HG03460 (cell line): Measurements from ENCODE around the gene C1QC.
"Not testable (repeated sequence)": the region's sequence is repeated elsewhere in the genome, so short reads cannot be mapped to it uniquely, and the experiment has no call there.

Experiments used
- ATAC-seq: cut with Tn5 transposase; IDR thresholded peaks from one replicate; pipeline ENCODE4 v1.9.1; 2021; ENCODE audit not compliant: unreplicated experiment

The C1QC gene

DNA sequence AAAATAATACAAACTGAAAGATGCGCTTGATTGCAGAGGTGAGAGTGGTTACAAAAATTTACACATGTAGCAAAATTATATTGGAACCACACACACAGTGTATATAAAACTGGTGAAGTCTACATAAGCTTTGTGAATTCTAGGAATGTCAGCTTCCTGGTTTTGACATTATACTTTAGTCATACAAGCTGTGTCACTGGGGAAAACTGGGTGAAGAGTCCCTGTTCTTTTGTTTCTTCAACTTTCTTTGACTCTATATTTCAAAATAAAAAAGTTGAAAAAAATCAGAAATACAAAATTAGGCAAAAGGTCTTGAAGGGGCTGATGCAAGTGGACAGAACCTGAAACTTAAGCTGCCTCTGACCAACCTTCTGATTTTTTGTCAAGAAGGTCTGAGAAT is 3.0 kb downstream of the C1QC start:
- ATAC-seq, result no peak

DNA sequence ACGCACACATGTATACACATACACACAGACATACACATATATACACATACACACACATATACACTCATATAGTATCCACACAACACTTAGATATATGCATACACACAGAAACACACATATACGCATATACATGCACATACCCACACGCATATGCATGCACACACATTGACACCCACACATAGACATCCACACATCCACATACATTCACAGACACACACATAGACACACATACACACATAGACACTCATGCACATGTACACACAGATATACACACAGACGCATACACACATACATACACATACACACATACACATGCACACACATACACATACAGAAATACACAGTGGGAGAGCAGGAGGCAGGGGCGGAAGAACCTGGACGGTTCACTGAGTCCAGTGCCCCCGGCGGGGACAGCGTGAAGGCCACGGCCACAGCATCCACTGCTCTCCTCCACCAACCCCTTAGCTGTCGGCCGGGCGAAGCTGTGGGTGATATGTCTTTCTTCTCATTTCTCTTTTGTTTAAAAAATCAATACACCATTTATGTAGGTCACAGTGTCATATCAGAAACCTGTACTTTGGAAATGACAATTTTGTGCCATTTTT is 6.8 kb downstream of the C1QC start:
- no peak for ATAC-seq

DNA sequence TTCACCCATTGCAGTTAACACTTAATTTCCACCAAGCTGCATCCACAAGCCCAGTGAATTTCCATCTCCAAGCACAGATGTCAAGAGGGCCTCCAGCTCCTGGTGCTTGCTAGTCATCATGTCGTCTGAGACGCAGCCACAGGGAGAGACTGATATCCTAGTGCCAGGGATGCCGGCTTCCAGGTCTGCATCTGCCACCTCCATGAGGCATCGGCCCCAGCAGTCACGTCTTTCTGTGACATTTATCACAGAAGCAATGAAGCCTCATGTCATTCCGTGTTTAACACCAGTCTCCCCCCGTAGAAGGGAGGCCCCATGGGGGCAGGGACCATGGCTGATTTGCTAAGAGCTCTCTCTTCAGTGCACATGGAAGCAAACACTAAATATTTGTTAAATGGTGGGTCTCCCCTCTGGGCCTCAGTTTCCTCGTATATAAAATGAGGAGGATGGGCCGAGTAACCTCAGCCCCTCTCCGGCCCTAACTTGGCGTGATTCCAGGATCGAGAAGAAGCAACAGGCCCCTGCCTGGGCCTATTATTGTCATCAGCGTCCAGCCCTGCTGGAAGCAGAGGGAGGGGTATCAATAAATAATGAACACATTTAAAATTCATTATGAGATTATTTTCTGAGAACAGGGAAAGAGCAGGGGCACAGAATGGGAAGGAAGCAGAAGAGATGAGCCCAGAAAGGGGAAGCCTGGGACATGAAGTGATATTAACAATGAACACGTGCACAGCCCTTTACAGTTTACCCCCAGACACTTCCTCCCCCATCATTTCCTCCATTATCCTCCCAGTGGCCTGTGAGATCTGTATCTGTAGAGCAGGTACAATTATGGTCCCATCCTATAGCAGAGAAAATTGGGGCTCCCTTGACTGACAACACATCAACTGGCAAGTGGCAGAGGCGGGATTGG is 8.8 kb downstream of the C1QC start:
- ATAC-seq, result no peak

DNA sequence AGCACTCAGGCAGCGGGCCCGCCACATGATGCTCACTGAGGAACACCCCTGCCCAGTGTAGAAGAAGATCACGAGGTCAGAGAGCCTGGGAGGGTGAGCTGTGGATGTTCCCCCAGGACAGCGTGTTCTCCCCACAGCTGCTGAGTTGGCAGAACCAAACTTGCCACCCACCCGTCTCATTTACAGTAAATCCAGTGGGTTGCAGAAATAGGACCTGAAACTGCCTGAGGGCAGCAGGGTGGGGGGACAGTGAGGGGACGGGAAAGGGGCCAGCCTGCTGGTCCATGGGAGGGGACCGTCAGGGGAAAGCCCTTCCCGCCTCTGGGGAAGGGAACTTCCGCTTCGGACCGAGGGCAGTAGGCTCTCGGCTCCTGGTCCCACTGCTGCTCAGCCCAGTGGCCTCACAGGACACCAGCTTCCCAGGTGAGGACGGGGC is 9.5 kb downstream of the C1QC start, which contains the start of gene C1QB:
Gene C1QB, plus strand, starts transcription at position 356 of the 436 bp plus-strand sequence. CDS start 6,227 bp downstream, outside the sequence.
- ATAC-seq, result no peak

DNA sequence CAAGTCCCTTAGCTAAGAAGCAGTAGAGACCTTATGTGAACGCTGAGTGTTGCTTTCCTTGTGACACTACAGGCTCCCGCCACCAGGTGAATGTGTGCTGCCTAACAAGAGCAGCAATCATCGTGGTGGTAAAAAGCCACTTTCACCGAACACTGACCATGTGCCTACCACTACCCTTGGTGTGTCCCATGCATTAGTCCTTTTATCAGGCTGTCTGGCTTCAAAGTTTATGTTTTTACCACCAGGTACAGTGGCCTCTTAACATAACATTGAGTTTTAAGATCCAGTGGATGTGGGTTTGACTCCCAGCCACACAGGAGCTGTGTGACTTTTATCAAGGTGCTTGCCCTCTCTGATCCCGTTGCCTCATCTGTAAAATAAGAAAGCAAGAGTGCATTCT is 11.3 kb downstream of the C1QC start:
- ATAC-seq, result no peak

DNA sequence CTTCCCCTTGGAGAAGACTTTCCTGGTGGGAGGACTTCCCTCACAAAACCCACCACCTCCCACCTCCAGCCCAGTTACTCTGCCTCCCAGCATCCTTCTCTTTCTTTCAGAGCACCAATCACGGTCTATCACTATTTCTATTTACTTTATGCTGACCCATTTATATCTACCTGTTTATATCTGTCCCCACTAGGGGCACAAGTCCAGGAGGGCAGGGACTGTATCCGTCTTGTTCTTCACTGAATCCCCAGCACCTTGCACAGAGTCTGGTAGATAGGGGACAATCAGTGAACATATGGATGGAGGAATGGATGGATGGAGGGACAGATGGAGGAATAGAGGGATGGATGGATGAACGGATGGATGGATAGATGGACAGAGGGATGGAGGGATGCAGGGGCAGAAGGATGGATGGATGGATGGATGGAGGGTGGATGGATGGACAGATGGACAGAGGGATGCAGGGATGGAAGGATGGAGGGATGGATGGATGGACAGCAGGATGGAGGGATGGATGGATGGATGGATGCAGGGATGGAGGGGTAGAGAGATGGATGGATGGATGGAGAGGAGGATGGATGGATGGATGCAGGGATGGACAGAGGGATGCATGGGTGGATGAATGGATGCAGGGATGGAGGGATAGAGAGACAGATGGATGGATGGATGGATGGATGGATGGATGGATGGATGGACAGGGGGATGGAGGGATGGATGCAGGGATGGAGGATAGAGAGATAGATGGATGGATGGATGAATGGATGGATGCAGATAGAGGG is 15.1 kb downstream of the C1QC start:
- no peak for ATAC-seq

DNA sequence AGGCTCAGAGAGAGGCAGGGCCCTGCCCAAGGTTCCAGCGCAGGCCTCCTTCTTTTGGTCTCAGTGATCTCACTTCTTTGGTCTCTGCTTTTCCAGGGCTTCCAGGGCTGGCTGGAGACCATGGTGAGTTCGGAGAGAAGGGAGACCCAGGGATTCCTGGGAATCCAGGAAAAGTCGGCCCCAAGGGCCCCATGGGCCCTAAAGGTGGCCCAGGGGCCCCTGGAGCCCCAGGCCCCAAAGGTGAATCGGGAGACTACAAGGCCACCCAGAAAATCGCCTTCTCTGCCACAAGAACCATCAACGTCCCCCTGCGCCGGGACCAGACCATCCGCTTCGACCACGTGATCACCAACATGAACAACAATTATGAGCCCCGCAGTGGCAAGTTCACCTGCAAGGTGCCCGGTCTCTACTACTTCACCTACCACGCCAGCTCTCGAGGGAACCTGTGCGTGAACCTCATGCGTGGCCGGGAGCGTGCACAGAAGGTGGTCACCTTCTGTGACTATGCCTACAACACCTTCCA is 17.3 kb downstream of the C1QC start:
- no peak for ATAC-seq

DNA sequence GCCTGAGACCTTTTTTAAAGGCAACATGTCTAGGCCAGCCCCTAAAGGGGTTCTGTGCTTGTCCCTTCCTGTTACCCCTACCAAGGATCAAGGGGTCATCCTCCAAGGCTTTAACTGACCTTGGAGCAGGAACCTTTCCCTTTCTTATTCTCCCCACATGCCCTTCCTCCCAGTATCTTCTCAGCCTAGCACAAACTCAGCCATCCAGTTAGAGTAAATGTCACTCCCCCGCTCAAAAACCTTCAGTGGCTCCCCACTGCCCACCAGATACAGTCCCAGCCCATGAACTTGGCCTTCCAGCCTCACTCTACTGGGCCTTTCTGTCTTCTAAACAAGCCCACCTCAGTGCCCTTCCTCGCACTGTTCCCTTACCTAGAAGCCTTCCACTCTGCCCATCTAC is 18.4 kb downstream of the C1QC start:
- ATAC-seq, result no peak

DNA sequence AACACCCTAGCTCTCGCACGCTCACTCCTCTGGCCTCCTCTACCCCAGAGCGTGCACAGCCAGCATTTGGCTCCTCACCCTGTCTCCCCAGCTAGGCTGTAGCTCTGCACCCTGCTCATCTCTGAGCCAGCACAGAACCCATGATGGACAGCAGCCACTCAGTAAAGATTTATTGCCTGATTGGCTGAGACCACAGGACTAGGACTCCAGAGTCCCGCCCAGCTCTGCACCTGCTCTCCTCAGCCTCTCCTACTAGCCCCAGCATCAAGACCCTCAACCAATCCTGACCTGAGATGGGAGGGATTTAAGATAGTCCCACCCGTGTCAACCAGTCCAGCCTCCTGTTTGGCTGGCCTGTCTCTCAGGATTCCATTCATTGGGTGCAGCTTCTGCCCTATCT is 18.9 kb downstream of the C1QC start:
- ATAC-seq, result no peak

DNA sequence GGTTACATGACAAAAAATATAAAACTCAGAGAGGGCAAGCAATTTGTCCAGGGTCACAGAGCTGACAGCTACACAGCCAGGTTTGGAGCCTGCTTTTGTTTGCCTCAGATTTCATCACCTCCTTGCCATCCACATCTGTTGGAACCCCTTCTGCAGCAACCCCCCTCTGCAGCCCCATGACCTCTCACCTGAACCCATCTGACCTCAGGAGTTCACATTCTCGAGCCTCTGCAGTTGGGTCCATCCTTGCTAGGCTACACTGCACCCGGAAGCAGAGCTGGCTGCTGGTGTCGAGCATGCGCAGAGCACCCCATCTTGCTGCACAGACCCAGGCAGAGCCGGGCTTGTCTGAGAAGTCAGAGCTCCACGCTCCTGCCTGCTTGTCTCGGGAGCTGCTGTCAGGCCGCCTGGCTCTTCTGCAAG is 19.6 kb downstream of the C1QC start:
- no peak for ATAC-seq

DNA sequence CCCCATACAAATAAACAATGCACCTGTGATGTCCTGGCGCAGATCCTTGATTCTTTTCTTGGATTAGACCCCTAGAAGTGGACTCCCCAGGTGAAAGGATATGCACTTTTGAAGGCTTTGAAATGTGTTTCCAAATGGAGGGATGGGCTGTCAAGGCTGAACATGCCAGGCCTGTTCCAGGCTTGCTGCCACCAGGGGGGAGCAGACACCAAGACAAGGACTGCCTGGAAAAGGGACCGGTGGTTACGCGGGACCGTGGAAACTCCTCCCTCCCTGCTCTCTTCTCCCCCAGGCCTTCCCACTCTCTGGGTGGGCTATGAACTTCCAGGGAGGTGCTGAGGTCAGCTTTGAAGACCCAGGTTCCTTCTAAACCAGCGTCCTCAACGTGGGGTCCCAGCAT is 22.3 kb downstream of the C1QC start:
- ATAC-seq, result no peak

DNA sequence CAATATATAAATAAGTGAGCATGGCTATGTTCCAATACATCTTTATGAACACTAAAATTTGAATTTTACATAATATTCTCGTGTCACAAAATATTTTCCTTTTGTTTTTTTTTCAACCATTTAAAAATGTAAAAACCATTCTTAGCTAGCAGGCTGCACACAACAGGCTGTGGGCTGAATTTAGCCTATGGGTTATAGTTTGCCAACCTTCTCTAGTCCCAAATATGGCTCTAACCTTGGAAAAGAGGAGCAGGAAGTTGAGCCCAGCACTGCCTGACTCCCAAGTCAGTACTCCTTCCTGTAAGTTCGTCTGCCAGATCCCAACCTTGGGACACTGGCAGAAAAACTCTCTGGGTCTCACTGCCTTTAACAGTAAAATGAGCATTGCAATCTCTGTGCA is 23.0 kb downstream of the C1QC start:
- ATAC-seq, result no peak

DNA sequence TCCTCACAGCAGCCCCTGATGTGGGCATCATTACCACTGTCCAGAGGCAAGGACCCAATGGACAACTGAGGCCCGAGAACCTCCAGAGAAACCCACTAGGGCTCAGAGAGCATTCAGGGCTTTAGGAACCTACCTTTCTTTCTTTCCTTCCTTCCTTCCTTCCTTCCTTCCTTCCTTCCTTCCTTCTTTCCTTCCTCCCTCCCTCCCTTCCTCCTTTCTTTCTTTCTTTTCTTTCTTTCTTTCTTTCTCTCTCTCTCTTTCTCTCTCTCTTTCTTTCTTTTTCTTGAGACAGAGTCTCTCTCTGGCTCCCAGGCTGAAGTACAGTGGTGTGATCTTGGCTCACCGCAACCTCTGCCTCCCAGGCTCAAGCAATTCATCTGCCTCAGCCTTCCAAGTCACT is 25.4 kb downstream of the C1QC start:
- ATAC-seq, result not testable (repeated sequence)

DNA sequence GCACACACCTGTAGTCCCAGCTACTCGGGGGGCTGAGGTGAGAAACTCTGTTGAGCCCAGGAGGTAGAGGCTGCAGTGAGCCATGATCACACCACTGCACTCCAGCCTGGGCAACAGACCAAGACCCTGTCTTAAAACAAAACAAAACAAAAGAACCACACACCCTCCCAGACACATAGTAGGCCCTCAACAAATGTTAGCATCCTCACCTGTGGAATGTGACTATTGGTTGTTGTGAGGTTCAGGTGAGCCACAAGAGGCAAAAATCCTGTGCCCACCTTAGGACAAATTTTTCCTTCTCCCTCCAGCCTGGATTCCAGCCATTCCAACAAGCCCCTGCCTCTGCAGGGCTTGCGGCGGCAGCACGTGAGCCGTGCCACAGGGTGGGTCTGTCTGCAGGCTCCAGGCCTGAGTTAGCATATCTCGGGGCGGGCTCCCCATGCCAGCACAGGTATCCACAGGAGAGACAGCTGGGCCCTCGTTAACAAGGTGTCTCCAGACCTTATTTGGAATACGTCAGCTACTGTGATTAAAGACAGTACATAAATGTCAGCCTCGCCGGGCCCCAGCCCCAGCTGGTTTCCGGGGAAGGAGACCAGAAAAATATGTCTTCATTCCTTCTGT is 27.0 kb downstream of the C1QC start:
- ATAC-seq, result no peak

DNA sequence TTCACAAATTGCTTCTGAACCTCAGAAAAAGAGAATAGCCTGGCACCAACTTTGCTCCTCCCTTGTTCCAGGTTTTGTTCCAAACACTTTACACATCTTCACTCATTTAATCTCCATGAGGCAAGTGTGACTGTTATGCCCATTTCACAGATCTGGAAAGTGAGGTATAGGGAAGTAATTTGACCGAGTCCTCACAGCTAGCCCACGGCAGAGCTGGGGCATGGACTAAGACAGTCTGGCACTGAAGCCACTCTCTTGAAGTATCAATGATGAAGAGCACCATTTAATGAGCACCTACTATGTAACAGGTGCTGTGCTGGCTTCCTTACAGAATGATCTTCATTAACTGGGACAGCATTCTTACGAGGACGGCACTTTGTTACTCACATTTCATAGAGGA is 28.6 kb downstream of the C1QC start:
- no peak for ATAC-seq

DNA sequence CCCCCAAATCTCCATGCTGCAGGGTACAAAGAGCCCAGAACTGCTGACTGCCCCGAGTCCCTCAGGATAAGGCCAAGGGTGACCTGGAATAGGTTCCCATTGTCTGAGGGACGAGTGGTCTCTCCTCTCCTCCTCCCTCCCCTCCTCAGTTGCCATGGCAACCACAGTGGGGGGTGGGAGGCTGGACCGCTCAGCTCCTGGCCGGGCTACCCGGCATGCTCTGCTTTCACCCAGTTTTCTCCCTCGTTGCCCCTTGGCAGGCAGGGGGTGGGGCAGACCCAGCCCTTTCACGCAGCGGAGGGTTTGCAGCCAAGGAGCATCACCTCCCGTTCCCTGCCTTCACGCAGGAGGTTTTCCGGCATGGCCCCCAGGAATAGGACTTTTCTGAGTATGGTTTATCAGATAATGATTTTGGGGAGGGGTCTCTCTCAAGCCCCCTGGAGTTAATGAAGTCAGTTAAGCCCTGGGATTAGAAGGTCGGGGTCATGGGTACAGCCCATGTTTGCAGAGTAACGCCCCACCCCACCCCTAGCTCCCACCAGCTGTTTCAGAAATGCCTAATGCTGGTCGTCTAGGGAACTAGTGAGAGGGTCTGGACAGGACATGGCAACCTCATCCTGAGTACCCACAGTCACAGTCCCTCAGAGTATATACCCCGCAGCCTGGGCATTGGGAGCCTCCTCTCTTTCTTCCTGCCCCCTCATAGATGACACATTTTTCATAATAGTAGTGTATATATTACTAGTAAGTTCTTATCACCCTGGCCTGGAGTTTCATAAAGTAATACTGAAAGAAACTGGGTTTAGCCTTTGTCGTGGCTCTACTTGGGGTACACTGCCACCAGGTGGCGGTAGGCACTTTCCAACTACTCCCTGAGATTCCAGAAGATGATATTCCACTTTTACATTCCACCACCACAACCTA is 30.3 kb downstream of the C1QC start:
- ATAC-seq, result no peak

DNA sequence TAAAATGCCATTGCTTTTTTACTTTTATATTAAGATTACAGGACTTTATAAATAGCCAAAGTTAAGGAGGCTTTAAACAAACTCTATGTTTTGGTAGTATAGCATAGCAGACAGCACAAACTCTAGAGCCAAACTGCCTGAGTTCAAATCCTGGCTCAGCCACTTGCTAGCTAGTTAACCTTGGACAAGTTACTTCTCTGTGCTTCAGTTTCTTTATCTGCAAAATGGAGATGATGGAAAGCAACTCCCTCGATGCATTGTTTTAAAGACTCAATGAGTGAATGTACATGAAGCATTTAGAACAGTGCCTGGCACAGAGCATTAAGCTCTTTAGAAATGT is 30.9 kb downstream of the C1QC start:
- no peak for ATAC-seq

DNA sequence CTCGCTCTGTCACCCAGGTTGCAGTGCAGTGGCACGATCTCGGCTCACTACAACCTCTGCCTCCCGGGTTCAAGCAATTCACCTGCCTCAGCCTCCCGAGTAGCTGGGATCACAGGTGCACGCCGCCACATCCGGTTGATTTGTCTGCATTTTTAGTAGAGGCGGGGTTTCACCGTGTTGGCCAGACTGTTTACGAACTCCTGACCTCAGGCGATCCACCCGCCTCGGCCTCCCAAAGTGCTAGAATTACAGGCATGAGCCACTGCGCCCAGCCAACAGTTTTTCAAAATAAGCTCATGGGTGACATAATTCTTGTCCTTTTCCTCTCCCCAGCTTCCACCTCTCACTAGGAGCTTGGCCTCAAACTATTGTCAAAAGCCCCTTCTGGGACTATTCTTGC is 32.7 kb downstream of the C1QC start:
- ATAC-seq, result not testable (repeated sequence)

DNA sequence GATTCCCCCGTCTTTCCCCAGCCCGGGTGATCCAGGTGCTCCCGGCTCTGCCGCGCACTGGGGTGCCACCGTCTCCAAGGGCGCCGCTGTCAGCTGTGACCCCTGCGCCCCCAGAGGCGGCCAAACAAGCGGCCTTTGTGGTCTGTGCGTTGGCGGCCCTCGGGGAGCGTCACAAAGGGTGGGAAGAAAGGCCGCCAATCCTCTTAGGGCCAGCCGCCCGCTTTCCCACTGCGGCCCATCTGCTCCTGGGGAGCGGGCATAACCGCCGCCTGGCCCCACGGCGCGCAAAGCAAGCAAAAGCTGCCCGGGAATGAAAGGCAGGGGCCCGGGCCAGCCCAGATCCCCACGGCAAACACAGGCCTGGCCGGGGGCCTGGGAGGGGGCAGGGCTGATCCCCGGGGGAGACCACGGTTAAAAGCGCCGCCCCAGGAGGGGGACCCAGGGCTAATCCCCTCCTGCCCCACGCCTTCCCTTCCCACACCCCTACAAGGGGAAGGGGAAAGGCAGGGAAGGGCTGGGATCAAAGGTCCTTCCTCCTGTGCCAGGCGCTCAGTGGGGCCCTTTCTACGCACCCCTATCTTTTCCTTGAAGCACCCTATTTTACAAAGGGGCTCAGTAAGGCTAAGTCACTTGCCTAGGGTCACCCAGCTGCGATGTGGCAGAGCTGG is 33.6 kb downstream of the C1QC start:
- ATAC-seq, result no peak
